Hepatocyte (in vitro differentiated cells): ENCODE results near the gene CCDC3.

Source experiments
- EZH2 ChIP-seq: fragments of 200-600 bp; sonication (generic); IDR thresholded peaks from 2 replicates; pipeline ENCODE4 v1.6.1; 2016; ENCODE audit warnings: antibody characterized with exemption, mild to moderate bottlenecking, borderline replicate concordance
- TF ChIP-seq, protein P1 (sequence below): fragments of 200-600 bp; sonication (generic); IDR thresholded peaks from 2 replicates; pipeline ENCODE4 v1.5.1; 2016; ENCODE audit warnings: antibody characterized with exemption, mild to moderate bottlenecking; ENCODE audit not compliant: poor library complexity

DNA sequence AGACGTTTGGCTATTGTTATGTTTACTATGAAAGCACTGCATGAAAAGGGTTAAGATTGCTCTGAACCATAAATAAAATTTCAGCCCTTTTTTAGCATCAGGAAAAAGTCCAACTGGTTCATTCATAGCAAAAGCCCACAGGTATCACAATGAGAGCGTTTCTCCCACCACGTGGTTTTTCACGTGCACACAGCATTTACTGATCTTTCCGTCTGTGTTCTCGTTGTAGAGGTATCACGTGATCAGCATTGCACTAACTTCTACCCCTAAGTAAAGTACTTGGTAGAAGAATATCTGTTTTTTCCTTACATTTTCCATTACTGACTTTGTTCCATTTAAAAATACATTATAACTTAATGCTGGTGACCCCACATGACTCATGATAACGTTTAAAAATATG, 17.8 kb upstream of the CCDC3 start:
- TF ChIP-seq EZH2, result no peak
- TF ChIP-seq, protein P1, sequence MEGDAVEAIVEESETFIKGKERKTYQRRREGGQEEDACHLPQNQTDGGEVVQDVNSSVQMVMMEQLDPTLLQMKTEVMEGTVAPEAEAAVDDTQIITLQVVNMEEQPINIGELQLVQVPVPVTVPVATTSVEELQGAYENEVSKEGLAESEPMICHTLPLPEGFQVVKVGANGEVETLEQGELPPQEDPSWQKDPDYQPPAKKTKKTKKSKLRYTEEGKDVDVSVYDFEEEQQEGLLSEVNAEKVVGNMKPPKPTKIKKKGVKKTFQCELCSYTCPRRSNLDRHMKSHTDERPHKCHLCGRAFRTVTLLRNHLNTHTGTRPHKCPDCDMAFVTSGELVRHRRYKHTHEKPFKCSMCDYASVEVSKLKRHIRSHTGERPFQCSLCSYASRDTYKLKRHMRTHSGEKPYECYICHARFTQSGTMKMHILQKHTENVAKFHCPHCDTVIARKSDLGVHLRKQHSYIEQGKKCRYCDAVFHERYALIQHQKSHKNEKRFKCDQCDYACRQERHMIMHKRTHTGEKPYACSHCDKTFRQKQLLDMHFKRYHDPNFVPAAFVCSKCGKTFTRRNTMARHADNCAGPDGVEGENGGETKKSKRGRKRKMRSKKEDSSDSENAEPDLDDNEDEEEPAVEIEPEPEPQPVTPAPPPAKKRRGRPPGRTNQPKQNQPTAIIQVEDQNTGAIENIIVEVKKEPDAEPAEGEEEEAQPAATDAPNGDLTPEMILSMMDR, result no peak
